ENCODE data around the gene FGFR1OP2. TPM values are rescaled to one million over a fixed set of nuclear protein-coding genes. Genes with fewer than 3 reads are reported as not detected.
"Not testable (repeated sequence)": the region's sequence is repeated elsewhere in the genome, so short reads cannot be mapped to it uniquely, and the experiment has no call there.

FGFR1OP2 gene
- 10 to 100 TPM; 76.8 to 78.6 TPM for total RNA-seq

DNA sequence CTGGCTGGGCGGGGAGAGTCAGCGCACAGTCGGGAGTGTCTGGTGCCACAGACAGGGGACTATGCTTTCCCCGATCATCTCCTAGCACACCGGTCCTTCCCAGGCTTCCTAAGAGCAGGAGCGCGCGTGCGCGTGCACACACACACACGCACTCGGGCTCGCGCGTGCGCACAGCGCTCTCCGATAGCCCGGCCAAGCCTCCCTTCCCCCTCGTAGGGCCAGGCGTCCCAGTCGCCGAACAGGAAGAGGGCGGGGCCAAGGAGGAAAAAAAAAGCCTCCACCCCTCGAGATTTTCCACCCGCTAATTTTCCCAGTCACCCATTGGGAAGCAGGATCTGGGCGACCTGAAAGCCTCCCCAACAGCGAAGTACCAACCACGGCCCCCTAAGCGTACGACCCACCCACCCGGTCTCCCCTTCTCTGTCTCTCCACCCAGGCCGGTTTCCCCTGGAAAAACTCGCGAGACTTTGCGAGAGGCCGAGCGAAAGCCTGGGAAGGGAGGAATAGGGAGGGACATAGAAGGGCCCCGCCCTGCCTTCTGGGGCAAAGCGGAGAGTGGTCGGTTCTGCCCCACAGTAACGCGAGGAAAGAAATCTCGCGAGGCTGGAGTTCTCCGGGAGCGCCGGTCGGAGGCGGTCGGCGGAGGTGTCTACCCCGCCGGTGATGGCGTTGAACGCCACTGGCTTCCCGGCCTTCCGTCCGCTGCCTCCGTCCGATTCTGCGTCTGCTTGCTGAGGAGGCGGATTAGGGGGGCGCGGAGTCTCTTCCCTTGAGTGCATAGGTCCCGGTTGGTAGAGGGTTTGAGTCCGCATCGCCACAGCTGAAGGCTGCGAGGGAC is at the start of gene FGFR1OP2, which contains the start of gene INTS13:
TSS of gene FGFR1OP2 (plus strand) at position 608 of the 838 bp plus-strand sequence. CDS start 15,689 bp downstream, outside the sequence.
TSS of gene INTS13 (minus strand) at position 119 of the 838 bp plus-strand sequence. CDS start 1,178 bp downstream, outside the sequence.
- H3K27ac Mint-ChIP-seq, result peak within 1 kb of the TSS; percentile 97
- DNase-seq, result peak; percentile 99
- peak; percentile 91 for ATAC-seq
- peak within 1 kb of the TSS; percentile 98 for H3K4me3 Mint-ChIP-seq
- peaks cover 48% of the 10 kb centered on the region for H3K4me1 Mint-ChIP-seq
- H3K36me3 Mint-ChIP-seq, result peaks cover 32% of the 10 kb centered on the region
- no peaks in the 10 kb centered on the region for H3K9me3 Mint-ChIP-seq (ENCODE audit: low read depth)
- CTCF ChIA-PET, result interaction anchor here (0.8 to 1.0 kb wide), 2 partner anchors 105 to 369 kb away, joined by 3 to 4 read pairs; partner anchors contain the start of gene ITPR2
- no peaks in the 10 kb centered on the region for H3K27me3 Mint-ChIP-seq

DNA sequence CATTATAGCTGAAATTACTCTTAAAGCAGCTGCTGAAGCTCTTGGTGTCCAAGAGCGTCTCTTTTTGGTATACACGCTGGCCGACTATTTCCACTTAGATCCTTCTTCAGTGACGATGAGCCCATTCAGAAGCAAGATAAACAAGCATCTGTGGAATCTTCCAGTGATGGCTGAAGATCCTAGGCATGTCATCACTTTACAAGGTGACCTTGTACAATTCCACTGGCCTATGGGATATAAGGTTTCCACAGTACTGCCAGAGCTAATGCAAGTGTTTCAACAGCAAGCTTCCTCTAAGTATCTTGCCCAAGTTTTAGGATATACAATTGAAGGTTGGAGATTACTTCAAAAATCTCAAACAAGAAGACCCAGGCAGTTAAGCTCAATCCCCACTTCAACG is 47.5 kb upstream of the FGFR1OP2 start:
- H3K4me1 Mint-ChIP-seq, result peaks cover 2% of the 10 kb centered on the region
- H3K27ac Mint-ChIP-seq, result no peak overlapping the region
- peaks cover 6% of the 10 kb centered on the region for H3K36me3 Mint-ChIP-seq
- H3K27me3 Mint-ChIP-seq, result peaks cover 3% of the 10 kb centered on the region
- CTCF ChIA-PET, result interaction anchor here (1.8 kb wide), 1 partner anchor 124 kb away, joined by 6 read pairs; the partner anchor contains the start of gene TM7SF3
- ATAC-seq (no peak), DNase-seq (no peak)
- no peak overlapping the region for H3K4me3 Mint-ChIP-seq
- H3K9me3 Mint-ChIP-seq (ENCODE audit: low read depth), result no peaks in the 10 kb centered on the region

DNA sequence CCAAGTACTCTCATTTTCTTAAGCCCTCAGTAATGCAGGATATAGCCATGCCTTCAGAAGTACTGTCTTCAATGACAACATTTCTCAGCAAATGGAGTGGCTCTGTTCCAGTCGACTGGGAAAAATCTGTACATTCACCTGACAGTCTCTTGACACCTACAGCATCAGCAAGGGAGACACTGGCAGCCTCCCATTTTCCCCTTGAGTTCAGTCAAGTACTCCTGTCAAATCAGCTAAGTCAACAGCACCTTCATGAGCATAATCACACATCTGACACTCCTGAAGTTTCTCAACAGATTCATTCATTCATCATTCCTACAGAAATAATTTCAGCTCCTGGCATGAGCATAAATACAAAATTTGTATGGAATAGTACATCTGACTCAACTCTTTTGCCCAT is 46.6 kb upstream of the FGFR1OP2 start:
- peaks cover 3% of the 10 kb centered on the region for H3K27me3 Mint-ChIP-seq
- no peaks in the 10 kb centered on the region for H3K4me1 Mint-ChIP-seq
- CTCF ChIA-PET, result interaction anchor here (1.8 kb wide), 1 partner anchor 123 kb away, joined by 6 read pairs; the partner anchor contains the start of gene TM7SF3
- H3K36me3 Mint-ChIP-seq, result peaks cover 7% of the 10 kb centered on the region
- H3K4me3 Mint-ChIP-seq, result no peak overlapping the region
- no peak for DNase-seq
- H3K27ac Mint-ChIP-seq, result no peak overlapping the region
- no peaks in the 10 kb centered on the region for H3K9me3 Mint-ChIP-seq (ENCODE audit: low read depth)
- no peak for ATAC-seq

DNA sequence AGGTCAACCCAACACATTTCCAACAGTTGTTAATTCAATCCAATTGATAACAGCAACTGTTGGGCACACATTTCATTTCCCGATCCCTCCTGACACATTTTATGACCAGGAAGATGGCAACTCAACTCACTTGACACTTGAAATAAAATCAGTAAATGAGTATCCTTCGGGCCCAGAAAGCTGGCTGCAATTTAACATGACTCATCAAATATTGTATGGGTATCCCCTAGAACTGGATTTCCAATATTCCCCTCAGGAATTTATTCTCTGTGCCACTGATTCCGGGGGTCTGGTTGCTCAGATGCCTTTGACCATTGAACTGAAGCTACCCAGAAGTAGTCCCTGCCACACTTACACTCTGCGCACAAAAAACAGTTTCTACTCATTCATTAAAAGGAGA is 42.6 kb upstream of the FGFR1OP2 start:
- no peak overlapping the region for H3K4me3 Mint-ChIP-seq
- DNase-seq, result no peak
- no peaks in the 10 kb centered on the region for H3K27me3 Mint-ChIP-seq
- H3K4me1 Mint-ChIP-seq, result no peaks in the 10 kb centered on the region
- no peak overlapping the region for H3K27ac Mint-ChIP-seq
- H3K9me3 Mint-ChIP-seq (ENCODE audit: low read depth), result no peaks in the 10 kb centered on the region
- no peak for ATAC-seq
- CTCF ChIA-PET, result interaction anchor here (0.7 kb wide), 1 partner anchor 10 kb away, joined by 4 read pairs; no protein-coding TSS in a partner anchor
- peaks cover 27% of the 10 kb centered on the region for H3K36me3 Mint-ChIP-seq

DNA sequence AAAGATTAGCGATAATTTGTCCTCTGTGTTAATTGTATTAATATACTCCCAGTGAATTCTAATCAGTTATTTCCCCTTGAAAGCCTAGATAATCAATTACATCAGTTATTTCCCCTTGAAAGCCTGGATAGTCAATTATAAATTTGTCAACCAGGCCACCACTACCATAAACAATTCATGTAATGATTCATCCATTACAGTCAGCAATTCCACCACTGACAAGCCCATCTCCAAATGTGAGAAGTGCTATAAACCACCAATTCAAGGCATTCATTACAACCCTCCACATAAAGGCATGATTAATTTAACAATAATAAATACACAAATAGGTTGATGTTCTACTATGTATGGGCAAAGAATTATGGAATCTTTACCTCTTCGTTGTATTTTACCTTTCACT is 41.4 kb upstream of the FGFR1OP2 start:
- Mint-ChIP-seq H3K36me3 (peaks cover 39% of the 10 kb centered on the region), H3K9me3 (ENCODE audit: low read depth) (no peaks in the 10 kb centered on the region), H3K27ac (no peak overlapping the region), H3K4me3 (no peak overlapping the region), H3K27me3 (no peaks in the 10 kb centered on the region), H3K4me1 (no peaks in the 10 kb centered on the region)
- ATAC-seq (no peak), DNase-seq (no peak)
- CTCF ChIA-PET, result interaction anchor here (2.8 kb wide), 1 partner anchor 11 kb away, joined by 13 read pairs; no protein-coding TSS in a partner anchor

DNA sequence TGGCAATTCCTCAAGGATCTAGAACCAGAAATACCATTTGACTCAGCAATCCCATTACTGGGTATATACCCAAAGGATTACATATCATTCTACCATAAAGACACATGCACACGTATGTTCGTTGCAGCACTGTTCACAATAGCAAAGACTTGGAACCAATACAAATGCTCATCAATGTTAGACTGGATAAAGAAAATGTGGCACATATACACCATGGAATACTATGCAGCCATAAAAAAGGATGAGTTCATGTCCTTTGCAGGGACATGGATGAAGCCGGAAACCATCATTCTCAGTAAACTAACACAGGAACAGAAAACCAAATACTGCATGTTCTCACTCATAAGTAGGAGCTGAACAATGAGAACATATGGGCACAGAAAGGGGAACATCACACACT is 34.9 kb upstream of the FGFR1OP2 start:
- ATAC-seq; H3K27me3 Mint-ChIP-seq; H3K27ac Mint-ChIP-seq; H3K4me1 Mint-ChIP-seq; H3K4me3 Mint-ChIP-seq; DNase-seq; CTCF ChIA-PET; H3K9me3 Mint-ChIP-seq (ENCODE audit: low read depth): not testable (repeated sequence)
- peaks cover 79% of the 10 kb centered on the region for H3K36me3 Mint-ChIP-seq

DNA sequence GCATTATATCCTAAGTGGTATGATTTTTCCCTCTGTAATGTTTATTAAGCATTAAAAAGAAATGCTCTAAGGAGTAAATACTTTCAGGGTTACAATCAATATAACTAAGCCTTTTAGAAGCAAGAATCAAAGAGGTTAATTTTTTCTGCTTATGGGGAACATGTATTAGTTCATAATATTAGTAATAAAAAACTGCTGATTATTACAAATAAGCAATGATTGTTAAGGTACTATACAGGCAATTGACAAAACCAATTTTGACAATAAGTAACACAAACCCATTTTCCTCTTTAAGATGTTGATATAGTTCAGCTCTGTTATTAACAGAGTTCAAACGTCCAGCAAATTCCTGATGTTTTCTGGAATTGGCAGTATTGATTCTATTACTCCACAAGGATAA is 32.2 kb upstream of the FGFR1OP2 start:
- Mint-ChIP-seq H3K36me3 (peaks cover 75% of the 10 kb centered on the region), H3K4me3 (no peak overlapping the region), H3K4me1 (peaks cover 4% of the 10 kb centered on the region), H3K9me3 (ENCODE audit: low read depth) (no peaks in the 10 kb centered on the region), H3K27me3 (no peaks in the 10 kb centered on the region), H3K27ac (no peak overlapping the region)
- CTCF ChIA-PET, result no interaction called here
- no peak for ATAC-seq
- no peak for DNase-seq

DNA sequence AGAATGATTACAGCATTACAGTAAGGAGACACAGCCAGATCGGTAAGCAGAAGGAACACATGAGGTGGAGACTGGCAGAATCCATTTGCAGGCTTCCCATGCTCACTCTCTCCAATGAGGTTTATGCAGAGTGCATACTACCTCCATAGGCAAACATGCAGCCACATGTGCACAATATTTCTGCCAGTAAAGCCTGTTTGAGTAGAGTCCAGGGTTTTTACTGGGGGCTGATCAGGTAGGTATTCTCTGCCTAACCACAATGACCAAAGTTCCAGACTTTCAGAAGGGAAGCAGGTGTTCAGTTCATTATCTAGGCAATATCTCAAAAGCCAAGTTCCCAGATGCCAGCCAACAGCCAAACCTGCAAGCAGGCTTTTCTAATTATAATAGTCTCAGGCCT is 31.6 kb upstream of the FGFR1OP2 start:
- no peak for DNase-seq
- Mint-ChIP-seq H3K4me1 (peaks cover 4% of the 10 kb centered on the region), H3K9me3 (ENCODE audit: low read depth) (no peaks in the 10 kb centered on the region), H3K36me3 (peaks cover 74% of the 10 kb centered on the region), H3K4me3 (no peak overlapping the region), H3K27ac (no peak overlapping the region), H3K27me3 (no peaks in the 10 kb centered on the region)
- no peak for ATAC-seq
- CTCF ChIA-PET, result no interaction called here

DNA sequence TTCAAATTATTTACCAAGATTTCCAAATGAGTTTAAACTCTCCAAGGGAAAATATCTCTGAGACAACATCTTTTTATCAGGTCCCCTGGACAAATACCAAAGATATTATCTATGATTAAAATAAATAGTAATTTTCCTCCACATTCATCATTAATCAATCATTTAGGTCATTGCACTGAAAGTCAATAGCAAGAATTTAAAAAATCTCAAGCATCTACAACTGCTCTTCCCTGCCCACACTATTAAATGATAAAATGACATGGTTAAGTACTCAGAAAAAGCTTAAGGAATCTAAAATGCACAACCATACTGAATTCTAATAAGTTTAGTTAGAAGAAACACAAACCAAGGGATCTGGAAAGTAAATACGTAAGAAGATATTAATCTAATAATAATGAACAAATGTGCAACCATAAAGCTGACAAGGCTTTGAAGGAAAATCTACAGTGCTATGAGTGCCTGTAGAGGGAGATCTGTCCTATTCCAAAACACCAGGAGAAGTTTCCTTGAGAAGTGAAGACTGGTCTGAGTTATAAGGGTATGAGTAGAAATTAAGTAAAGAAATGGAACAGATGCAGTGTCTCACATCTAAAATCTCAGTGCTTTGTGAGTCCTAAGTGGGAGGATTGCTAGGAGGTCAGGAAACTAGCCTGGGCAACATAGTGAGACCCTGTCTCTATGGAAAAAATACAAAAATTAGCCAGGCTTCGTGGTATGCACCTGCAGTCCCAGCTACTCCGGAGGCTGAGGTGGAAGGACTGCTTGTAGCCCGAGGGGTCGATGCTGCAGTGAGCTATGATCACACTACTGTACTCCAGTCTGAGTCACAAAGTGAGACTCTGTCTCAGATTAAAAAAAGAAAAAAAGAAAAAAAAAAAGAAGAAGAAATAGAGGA is 19.7 kb upstream of the FGFR1OP2 start:
- no peak for DNase-seq
- Mint-ChIP-seq H3K27me3 (no peaks in the 10 kb centered on the region), H3K4me1 (peaks cover 2% of the 10 kb centered on the region), H3K27ac (no peak overlapping the region), H3K9me3 (ENCODE audit: low read depth) (no peaks in the 10 kb centered on the region), H3K36me3 (peaks cover 37% of the 10 kb centered on the region), H3K4me3 (no peak overlapping the region)
- no peak for ATAC-seq
- CTCF ChIA-PET, result interaction anchor here (0.6 to 0.9 kb wide), 2 partner anchors 9 to 233 kb away, joined by 3 read pairs; no protein-coding TSS in a partner anchor

DNA sequence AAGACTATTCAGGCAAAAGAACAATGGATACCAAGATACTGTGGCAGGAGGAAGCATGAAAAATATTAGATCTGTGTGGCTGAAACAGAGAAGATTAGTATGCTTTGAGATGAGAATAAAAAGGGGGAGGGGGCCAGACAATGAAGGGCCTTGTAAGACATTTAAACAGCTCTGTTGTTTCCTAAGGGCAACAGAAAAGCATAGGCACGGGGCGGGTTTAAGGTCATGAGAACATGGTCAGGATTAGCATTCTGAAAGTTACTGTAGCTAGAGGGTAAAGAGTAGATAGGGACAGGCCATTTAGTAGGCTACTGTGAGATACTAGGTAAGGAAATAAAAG is 19.1 kb upstream of the FGFR1OP2 start:
- Mint-ChIP-seq H3K4me3 (no peak overlapping the region), H3K4me1 (peaks cover 2% of the 10 kb centered on the region), H3K36me3 (peaks cover 38% of the 10 kb centered on the region), H3K27ac (peak overlapping the region; percentile 2), H3K27me3 (no peaks in the 10 kb centered on the region), H3K9me3 (ENCODE audit: low read depth) (no peaks in the 10 kb centered on the region)
- CTCF ChIA-PET, result interaction anchor here (0.9 kb wide), 1 partner anchor 8 kb away, joined by 3 read pairs; no protein-coding TSS in a partner anchor
- DNase-seq, result no peak
- ATAC-seq, result no peak

DNA sequence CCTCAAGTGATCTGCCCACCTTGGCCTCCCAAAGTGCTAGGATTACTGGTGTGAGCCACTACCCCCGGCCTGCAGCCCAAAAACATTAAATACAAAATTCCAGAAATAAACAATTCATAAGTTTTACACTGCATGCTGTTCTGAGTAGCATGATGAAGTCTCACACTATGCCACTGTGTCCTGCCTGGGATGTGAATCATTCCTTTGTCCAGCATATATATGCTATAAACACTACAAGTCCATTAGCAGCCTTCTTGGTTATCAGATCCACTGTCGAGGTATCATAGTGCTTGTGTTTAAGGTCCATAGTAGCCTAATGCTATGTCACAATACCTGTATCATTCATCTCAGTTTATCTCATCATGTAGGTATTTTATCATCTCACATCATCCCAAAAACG is 16.4 kb upstream of the FGFR1OP2 start:
- Mint-ChIP-seq H3K27ac (no peak overlapping the region), H3K4me3 (no peak overlapping the region), H3K27me3 (no peaks in the 10 kb centered on the region), H3K9me3 (ENCODE audit: low read depth) (no peaks in the 10 kb centered on the region), H3K4me1 (peaks cover 2% of the 10 kb centered on the region), H3K36me3 (peaks cover 30% of the 10 kb centered on the region)
- CTCF ChIA-PET, result no interaction called here
- no peak for ATAC-seq
- no peak for DNase-seq

DNA sequence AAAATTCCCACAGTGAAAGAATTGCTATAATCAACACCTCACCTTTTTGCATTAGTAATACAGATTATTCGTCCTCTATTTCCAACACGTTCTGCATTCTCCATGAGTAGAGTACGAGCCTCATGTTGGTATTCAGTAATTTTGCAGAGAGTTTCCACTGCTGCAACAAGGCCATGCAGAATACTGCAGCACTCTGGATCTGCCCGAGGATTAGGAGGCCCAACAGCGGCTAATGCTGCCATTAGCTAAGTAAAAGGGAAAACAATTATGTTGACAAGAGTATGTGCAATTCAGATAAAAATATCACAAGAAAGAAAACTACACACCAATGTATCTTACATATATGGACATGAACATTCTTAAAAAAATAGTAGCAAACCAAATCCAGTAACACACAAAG is 9.6 kb upstream of the FGFR1OP2 start:
- Mint-ChIP-seq H3K27ac (no peak overlapping the region), H3K9me3 (ENCODE audit: low read depth) (no peaks in the 10 kb centered on the region), H3K4me1 (peaks cover 30% of the 10 kb centered on the region), H3K27me3 (no peaks in the 10 kb centered on the region), H3K36me3 (peaks cover 55% of the 10 kb centered on the region), H3K4me3 (no peak overlapping the region)
- DNase-seq (no peak), ATAC-seq (no peak)
- CTCF ChIA-PET, result no interaction called here

DNA sequence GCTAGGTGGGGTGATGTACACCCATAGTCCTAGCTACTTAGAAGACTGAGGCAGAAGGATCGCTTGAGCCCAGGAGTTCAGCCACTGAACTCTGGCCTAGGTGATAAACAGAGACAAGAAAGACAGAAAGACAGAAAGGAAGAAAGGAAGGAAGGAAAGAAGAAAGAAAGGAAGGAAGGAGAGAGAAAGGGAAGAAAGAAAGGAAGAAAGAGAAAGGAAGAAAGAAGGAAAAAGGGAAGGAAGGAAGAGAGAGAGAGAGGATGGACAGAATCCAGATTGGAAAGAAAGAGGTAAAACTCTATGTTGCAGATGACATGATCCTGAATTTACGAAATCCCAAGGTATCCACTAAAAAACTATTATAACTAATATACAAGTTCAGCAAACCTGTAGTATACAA is 8.7 kb upstream of the FGFR1OP2 start:
- no peak overlapping the region for H3K27ac Mint-ChIP-seq
- no peaks in the 10 kb centered on the region for H3K9me3 Mint-ChIP-seq (ENCODE audit: low read depth)
- CTCF ChIA-PET, result no interaction called here
- peaks cover 36% of the 10 kb centered on the region for H3K4me1 Mint-ChIP-seq
- peaks cover 56% of the 10 kb centered on the region for H3K36me3 Mint-ChIP-seq
- H3K27me3 Mint-ChIP-seq, result no peaks in the 10 kb centered on the region
- ATAC-seq (no peak), DNase-seq (no peak)
- H3K4me3 Mint-ChIP-seq, result no peak overlapping the region
